HepG2 (cell line): ENCODE results near the gene FAM43A. TPM values are rescaled to one million over a fixed set of nuclear protein-coding genes. Genes with fewer than 3 reads are reported as not detected.

Experiments used
- ATAC-seq: fragments of 200-7000 bp; cut with Tn5 transposase; 3 replicates; pipeline ENCODE4 v1.9.1; 2020; ENCODE audit warnings: mild to moderate bottlenecking, moderate library complexity
- BruUV-seq: library from RNA; stranded (reverse); fragments of 400-500 nt; replicated peaks from 2 replicates; lab custom pipeline; 2021; lab: Mats Ljungman, UMichigan
- CTCF ChIA-PET: fragments of 300-600 bp; formaldehyde crosslinking; extraction: SDS; loops from one replicate; lab custom pipeline; 2021; ENCODE audit warnings: low total read pairs, inconsistent platforms, low intra/inter-chr PET ratio; lab: Yijun Ruan, JAX
- POLR2A ChIA-PET: fragments of 350-600 bp; sonication (Branson Sonifier 250); formaldehyde crosslinking; loops from one replicate; lab custom pipeline; 2020; ENCODE audit warnings: antibody characterized with exemption, inconsistent platforms; lab: Yijun Ruan, JAX
- DNase-seq: peaks from one replicate; pipeline ENCODE4 v3.0.0-alpha.2; 2015; ENCODE audit warnings: low spot score
- FAIRE-seq: peaks from 3 replicates; lab custom pipeline; 2011; peaks lifted over from hg19 to GRCh38; lab: Jason Lieb, UNC
- H2AFZ ChIP-seq: one replicate; pipeline ENCODE4 v1.6.1; 2011; ENCODE audit warnings: low read length, inconsistent platforms
- H3K27ac ChIP-seq: fragments of 300-600 bp; 3 replicates; pipeline ENCODE4 v1.8.0; 2011; ENCODE audit warnings: mixed run types, mild to moderate bottlenecking, mixed read lengths, low read length, inconsistent platforms; ENCODE audit not compliant: insufficient read depth; ENCODE audit errors: extremely low read length
- H3K27me3 ChIP-seq, 2 experiments: fragments of 200-600 bp in 1 of 2; 2 replicates in 1 of 2; 3 replicates in 1 of 2; pipeline versions ENCODE4 v1.6.0 to v1.8.0; 2011; ENCODE audit warnings: low read length in 2 of 2, mild to moderate bottlenecking in 2 of 2, moderate library complexity in 2 of 2, inconsistent platforms in 1 of 2; ENCODE audit not compliant: insufficient read depth in 2 of 2, control insufficient read depth in 1 of 2
- H3K36me3 ChIP-seq, 2 experiments: fragments of 200-600 bp in 1 of 2; replicated peaks in 1 of 2; 2 replicates in 1 of 2; 3 replicates in 1 of 2; pipeline versions ENCODE4 v1.5.1 to v1.8.0; 2011; ENCODE audit warnings: low read length in 2 of 2, inconsistent platforms in 1 of 2; ENCODE audit not compliant: insufficient read depth in 2 of 2, control insufficient read depth in 1 of 2
- H3K4me1 ChIP-seq: 2 replicates; pipeline ENCODE4 v1.5.1; 2012; ENCODE audit warnings: low read length, inconsistent platforms; ENCODE audit not compliant: insufficient read depth
- H3K4me2 ChIP-seq: 2 replicates; pipeline ENCODE4 v1.6.0; 2011; ENCODE audit warnings: low read depth, low read length, inconsistent platforms
- H3K4me3 ChIP-seq, 3 experiments: fragments of 200-600 bp in 1 of 3; sonication (generic), shearing (Covaris generic) in 1 of 3; replicated peaks in 1 of 3; 2 replicates each; pipeline ENCODE4 v1.5.1; 2011 to 2016; ENCODE audit warnings: low read length in 3 of 3, inconsistent platforms in 2 of 3, low read depth in 2 of 3, mild to moderate bottlenecking in 2 of 3, control low read depth in 1 of 3, mixed read lengths in 1 of 3; ENCODE audit not compliant: insufficient read depth in 1 of 3
- H3K79me2 ChIP-seq: one replicate; pipeline ENCODE4 v1.6.1; 2011; ENCODE audit warnings: low read length, inconsistent platforms; ENCODE audit not compliant: insufficient read depth
- H3K9ac ChIP-seq: 2 replicates; pipeline ENCODE4 v1.6.0; 2011; ENCODE audit warnings: mild to moderate bottlenecking, low read depth, low read length, inconsistent platforms; ENCODE audit not compliant: insufficient read depth
- H3K9me3 ChIP-seq: 2 replicates; pipeline ENCODE4 v1.5.1; 2012; ENCODE audit warnings: mild to moderate bottlenecking, low read length
- H4K20me1 ChIP-seq: 2 replicates; pipeline ENCODE4 v1.6.0; 2011; ENCODE audit warnings: inconsistent platforms, mild to moderate bottlenecking, low read length, moderate library complexity; ENCODE audit not compliant: insufficient read depth
- CREM ChIP-seq, 2 experiments: sonication (generic) in 1 of 2; formaldehyde crosslinking in 1 of 2; IDR thresholded peaks; 2 replicates each; pipeline versions ENCODE4 v1.4.0 to v1.6.1; 2016 to 2020; ENCODE audit warnings: antibody characterized with exemption in 1 of 2, mild to moderate bottlenecking in 1 of 2, missing genetic modification reagents in 1 of 2
- HNF4G ChIP-seq, 2 experiments: sonication (generic) in 1 of 2; formaldehyde crosslinking in 1 of 2; IDR thresholded peaks; 2 replicates each; pipeline versions ENCODE4 v1.4.0 to v1.6.1; 2011 to 2020; ENCODE audit warnings: borderline replicate concordance in 2 of 2, low read depth in 2 of 2, mild to moderate bottlenecking in 2 of 2, low read length in 1 of 2, missing genetic modification reagents in 1 of 2, moderate library complexity in 1 of 2
- PAX8 ChIP-seq: sonication (generic); formaldehyde crosslinking; IDR thresholded peaks from 2 replicates; pipeline ENCODE4 v1.8.0; 2022; ENCODE audit warnings: mild to moderate bottlenecking, missing genetic modification reagents, borderline replicate concordance
- TMF1 ChIP-seq: sonication (generic); formaldehyde crosslinking; IDR thresholded peaks from 2 replicates; pipeline ENCODE4 v1.8.1; 2022; ENCODE audit warnings: low read depth, missing genetic modification reagents
- ZNF652 ChIP-seq: IDR thresholded peaks from 2 replicates; pipeline ENCODE4 v1.6.1; 2016; ENCODE audit warnings: low read depth, borderline replicate concordance
- WGBS: methylation state at CpG from one replicate; pipeline ENCODE4 v1.1.6; 2017; ENCODE audit warnings: low lambda C conversion rate; 5-methylcytosine and 5-hydroxymethylcytosine counted together
- in situ Hi-C: cut with HindIII; loops from 2 replicates; pipeline ENCODE4 v1.10.0; 2017; ENCODE audit warnings: low pct_unique_long_range_greater_than_20kb; ENCODE audit not compliant: extremely low pct_ligation_motif_present
- intact Hi-C: fragments of 100-400 bp; cut with micrococcal nuclease; formaldehyde crosslinking; loops from one replicate; pipeline ENCODE4 v1.10.0; 2022; ENCODE audit not compliant: unreplicated experiment
- polyA plus RNA-seq, 8 experiments: library from polyadenylated mRNA; depleted of rRNA in 3 of 8; stranded (reverse) in 7 of 8; unstranded in 1 of 8; fragments of >200 nt; fragmentation: Illumina TruSeq in 4 of 8; extraction: Trizol in 4 of 8; gene quantifications; 2 replicates each; pipeline versions ENCODE4 v1.2.1 to v1.2.3, GENCODE V29; 2011 to 2016; ENCODE audit warnings: low read depth in 4 of 8, missing spikeins in 1 of 8, mixed read lengths in 1 of 8; ENCODE audit not compliant: insufficient read depth in 1 of 8
- total RNA-seq, 5 experiments: library from RNA; depleted of rRNA; stranded (reverse); fragments of >200 nt; fragmentation: Illumina TruSeq; extraction: Trizol; gene quantifications; 2 replicates each; pipeline ENCODE4 v1.2.3, GENCODE V29; 2016; ENCODE audit warnings: low read depth in 1 of 5
- TF ChIP-seq, protein P1 (sequence below), 2 experiments: IDR thresholded peaks; 2 replicates each; pipeline ENCODE4 v1.6.1; 2011 to 2012; ENCODE audit warnings: low read length in 2 of 2, borderline replicate concordance in 1 of 2, low read depth in 1 of 2, mild to moderate bottlenecking in 1 of 2, moderate library complexity in 1 of 2
- TF ChIP-seq, protein P2 (sequence below): sonication (generic); formaldehyde crosslinking; IDR thresholded peaks from 2 replicates; pipeline ENCODE4 v1.5.1; 2020; ENCODE audit warnings: missing genetic modification reagents, mild to moderate bottlenecking, borderline replicate concordance
- TF ChIP-seq, protein P3 (sequence below): sonication (generic); formaldehyde crosslinking; IDR thresholded peaks from 2 replicates; pipeline ENCODE4 v1.4.0; 2020; ENCODE audit warnings: mild to moderate bottlenecking, missing genetic modification reagents
- TF ChIP-seq, protein P4 (sequence below): sonication (generic); formaldehyde crosslinking; IDR thresholded peaks from 2 replicates; pipeline ENCODE4 v1.8.1; 2023; ENCODE audit warnings: mild to moderate bottlenecking, moderate library complexity, missing genetic modification reagents

FAM43A gene
- total and polyA plus RNA-seq, 2 of the 13 experiments (the other 11 are each of a cell fraction or from before 2014, with no cell fraction given), result 0.91 to 1.8 TPM

DNA sequence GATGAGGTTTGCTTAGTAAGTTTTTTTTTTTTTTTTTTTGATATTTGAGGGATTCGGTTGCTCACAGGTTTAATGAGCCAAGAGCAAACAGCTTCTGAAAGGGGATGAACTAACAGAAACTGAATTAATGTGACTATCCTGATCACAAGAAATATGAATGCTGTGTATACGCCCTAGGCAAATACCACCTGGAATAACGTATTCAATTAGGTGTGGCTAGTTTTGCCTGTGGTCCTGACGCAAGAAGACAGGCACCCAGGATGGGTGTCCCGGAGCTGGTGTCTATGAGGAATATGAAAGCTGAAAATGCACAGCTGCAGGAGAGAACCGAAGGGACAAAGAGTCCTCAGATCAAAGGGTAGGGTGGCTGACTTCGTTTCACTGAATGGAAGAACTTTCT is 28.2 kb upstream of the FAM43A start:
- Histone ChIP-seq H3K4me1 (no peaks in the 10 kb centered on the region), H3K36me3 (peaks cover 6 to 65% of the 10 kb centered on the region in 2 experiments; a peak in 4 of 5 replicates), H4K20me1 (no peaks in the 10 kb centered on the region), H3K9me3 (no peaks in the 10 kb centered on the region), H3K27me3 (no peaks in the 10 kb centered on the region; a peak in 1 of 5 replicates), H3K79me2 (no peaks in the 10 kb centered on the region), H3K4me2 (no peak overlapping the region), H3K9ac (no peak overlapping the region), H2AFZ (no peak overlapping the region), H3K4me3 (no peak overlapping the region), H3K27ac (no peak overlapping the region)
- 79% methylated on average over 7 of the region's 7 CpGs for WGBS
- ChIA-PET CTCF (no interaction called here), POLR2A (no interaction called here)
- in situ Hi-C loops (no loop called here), intact Hi-C loops (no loop called here)
- no peak for ATAC-seq
- no peak for FAIRE-seq
- DNase-seq, result no peak
- no TSS peak for BruUV-seq
- TF ChIP-seq, protein P1, sequence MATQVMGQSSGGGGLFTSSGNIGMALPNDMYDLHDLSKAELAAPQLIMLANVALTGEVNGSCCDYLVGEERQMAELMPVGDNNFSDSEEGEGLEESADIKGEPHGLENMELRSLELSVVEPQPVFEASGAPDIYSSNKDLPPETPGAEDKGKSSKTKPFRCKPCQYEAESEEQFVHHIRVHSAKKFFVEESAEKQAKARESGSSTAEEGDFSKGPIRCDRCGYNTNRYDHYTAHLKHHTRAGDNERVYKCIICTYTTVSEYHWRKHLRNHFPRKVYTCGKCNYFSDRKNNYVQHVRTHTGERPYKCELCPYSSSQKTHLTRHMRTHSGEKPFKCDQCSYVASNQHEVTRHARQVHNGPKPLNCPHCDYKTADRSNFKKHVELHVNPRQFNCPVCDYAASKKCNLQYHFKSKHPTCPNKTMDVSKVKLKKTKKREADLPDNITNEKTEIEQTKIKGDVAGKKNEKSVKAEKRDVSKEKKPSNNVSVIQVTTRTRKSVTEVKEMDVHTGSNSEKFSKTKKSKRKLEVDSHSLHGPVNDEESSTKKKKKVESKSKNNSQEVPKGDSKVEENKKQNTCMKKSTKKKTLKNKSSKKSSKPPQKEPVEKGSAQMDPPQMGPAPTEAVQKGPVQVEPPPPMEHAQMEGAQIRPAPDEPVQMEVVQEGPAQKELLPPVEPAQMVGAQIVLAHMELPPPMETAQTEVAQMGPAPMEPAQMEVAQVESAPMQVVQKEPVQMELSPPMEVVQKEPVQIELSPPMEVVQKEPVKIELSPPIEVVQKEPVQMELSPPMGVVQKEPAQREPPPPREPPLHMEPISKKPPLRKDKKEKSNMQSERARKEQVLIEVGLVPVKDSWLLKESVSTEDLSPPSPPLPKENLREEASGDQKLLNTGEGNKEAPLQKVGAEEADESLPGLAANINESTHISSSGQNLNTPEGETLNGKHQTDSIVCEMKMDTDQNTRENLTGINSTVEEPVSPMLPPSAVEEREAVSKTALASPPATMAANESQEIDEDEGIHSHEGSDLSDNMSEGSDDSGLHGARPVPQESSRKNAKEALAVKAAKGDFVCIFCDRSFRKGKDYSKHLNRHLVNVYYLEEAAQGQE (IDR thresholded peaks at IDR 0.05; ENCODE audit: borderline replicate concordance in 1 of 2, low read depth in 1 of 2, low read length in 2 of 2), result no peak
- no peak for TF ChIP-seq PAX8
- TF ChIP-seq ZNF652 (CRISPR knock-in tag), result no peak
- TF ChIP-seq, protein P2, sequence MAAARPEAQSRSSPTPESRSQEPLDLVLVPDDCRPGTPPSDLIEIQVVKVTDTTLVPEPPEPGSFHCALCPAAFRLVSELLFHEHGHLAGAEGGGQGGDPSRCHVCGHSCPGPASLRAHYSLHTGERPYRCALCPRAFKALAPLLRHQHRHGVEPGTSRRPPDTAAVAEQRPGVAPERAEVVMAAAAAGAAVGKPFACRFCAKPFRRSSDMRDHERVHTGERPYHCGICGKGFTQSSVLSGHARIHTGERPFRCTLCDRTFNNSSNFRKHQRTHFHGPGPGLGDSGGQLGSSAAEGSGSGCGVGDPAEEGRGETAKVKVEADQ (CRISPR knock-in tag), result no peak
- TF ChIP-seq CREM (IDR thresholded peaks at IDR 0.05), result no peak
- TF ChIP-seq CREM (CRISPR knock-in tag; IDR thresholded peaks at IDR 0.05), result no peak
- no peak for TF ChIP-seq TMF1 (CRISPR knock-in tag)
- no peak for TF ChIP-seq HNF4G (IDR thresholded peaks at IDR 0.05; ENCODE audit: borderline replicate concordance, low read depth, low read length)
- TF ChIP-seq HNF4G (CRISPR knock-in tag; IDR thresholded peaks at IDR 0.05; ENCODE audit: borderline replicate concordance, low read depth), result no peak
- TF ChIP-seq, protein P3, sequence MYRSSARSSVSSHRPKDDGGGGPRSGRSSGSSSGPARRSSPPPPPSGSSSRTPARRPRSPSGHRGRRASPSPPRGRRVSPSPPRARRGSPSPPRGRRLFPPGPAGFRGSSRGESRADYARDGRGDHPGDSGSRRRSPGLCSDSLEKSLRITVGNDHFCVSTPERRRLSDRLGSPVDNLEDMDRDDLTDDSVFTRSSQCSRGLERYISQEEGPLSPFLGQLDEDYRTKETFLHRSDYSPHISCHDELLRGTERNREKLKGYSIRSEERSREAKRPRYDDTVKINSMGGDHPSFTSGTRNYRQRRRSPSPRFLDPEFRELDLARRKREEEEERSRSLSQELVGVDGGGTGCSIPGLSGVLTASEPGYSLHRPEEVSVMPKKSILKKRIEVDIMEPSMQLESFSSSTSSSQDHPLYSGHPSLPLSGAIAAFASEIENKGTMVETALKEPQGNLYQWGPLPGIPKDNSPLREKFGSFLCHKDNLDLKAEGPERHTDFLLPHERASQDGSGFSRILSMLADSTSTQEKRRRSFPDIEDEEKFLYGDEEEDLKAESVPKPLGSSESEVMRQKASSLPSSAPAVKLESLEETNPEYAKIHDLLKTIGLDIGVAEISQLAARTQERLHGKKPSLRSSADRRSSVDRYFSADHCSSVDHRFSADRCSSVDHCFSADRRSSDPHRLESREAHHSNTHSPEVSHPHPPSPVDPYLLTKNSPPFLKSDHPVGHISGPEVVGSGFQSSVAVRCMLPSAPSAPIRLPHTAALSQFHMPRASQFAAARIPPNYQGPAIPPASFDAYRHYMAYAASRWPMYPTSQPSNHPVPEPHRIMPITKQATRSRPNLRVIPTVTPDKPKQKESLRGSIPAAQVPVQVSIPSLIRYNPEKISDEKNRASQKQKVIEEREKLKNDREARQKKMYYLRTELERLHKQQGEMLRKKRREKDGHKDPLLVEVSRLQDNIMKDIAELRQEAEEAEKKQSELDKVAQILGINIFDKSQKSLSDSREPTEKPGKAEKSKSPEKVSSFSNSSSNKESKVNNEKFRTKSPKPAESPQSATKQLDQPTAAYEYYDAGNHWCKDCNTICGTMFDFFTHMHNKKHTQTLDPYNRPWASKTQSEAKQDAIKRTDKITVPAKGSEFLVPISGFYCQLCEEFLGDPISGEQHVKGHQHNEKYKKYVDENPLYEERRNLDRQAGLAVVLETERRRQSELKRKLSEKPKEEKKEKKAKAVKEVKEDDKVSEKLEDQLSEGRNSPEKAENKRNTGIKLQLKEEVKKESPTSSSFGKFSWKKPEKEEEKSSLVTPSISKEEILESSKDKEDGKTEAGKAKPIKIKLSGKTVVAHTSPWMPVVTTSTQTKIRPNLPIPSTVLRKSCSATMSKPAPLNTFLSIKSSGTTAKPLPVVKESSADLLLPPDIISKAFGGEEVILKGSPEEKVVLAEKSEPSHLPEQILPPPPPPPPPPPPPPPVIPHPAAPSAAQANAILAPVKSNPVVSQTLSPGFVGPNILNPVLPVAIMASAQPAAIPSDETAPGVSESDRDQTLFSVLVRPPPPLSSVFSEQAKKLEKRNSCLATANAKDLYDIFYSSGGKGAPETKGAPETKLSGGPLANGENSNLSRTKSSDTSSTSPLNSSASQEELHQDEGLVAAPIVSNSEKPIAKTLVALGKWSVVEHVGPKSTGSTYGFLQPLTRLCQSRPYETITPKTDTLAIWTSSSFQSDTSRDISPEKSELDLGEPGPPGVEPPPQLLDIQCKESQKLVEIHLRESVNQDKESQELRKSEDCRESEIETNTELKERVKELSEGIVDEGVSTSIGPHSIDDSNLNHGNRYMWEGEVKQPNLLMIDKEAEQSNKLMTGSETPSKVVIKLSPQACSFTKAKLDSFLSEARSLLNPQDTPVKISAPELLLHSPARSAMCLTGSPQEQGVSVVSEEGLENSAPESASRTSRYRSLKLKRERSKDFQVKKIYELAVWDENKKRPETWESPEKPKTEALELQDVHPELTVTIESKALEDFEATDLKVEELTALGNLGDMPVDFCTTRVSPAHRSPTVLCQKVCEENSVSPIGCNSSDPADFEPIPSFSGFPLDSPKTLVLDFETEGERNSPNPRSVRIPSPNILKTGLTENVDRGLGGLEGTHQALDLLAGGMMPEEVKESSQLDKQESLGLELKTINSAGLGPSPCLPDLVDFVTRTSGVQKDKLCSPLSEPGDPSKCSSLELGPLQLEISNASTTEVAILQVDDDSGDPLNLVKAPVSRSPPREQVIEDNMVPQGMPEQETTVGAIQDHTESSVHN, result no peak
- TF ChIP-seq, protein P4, sequence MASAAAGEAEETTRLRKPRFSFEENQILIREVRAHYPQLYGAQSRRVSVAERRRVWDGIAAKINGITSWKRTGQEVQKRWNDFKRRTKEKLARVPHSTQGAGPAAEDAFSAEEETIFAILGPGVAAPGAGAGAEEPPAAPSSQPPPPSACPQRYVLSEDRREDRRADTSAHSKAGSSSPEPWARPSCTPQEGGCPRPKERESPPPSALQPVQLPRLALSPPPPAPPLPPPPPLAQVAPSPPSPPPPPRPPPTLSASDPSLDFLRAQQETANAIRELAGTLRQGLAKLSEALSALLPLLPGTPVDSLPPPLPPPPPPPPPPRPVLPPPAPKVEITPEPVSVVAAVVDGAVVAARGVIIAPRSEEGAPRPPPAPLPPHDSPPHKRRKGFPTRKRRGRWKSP (CRISPR knock-in tag), result no peak
